ENCODE data around the gene CWC15.

Gene CWC15

DNA sequence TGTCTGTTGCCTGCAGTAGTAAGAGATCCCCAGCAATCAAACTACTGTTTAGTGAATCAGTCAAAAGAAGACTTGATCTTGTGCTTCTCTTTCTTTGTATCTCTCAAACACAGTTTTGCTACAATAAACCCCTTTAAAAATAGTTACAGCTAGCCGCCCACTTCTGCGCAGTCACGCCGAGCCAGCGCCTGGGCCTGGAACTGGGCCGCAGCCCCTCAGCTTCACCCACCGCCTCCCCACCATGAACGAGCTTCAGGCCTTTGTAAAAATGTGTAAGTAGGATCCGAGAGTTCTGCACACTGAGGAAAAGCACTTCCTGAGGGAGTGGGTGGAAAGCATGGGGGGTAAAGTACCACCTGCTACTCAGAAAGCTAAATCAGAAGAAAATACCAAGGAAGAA lies 60.5 kb downstream of the CWC15 start:
- no peak for DNase-seq

Measured in SHP77 (cell line).